ENCODE results near the gene KCNAB1.

- no peak for TF ChIP-seq SIRT6 (IDR thresholded peaks at IDR 0.05; ENCODE audit: low read length)
- no peak for TF ChIP-seq USF2 (IDR thresholded peaks at IDR 0.05; ENCODE audit: low read length)
- no peak for TF ChIP-seq CTCF (IDR thresholded peaks at IDR 0.05; ENCODE audit: control extremely low read depth in 1 of 3, insufficient read depth in 1 of 3, low read depth in 1 of 3, low read length in 3 of 3)
- TF ChIP-seq EZH2 (IDR thresholded peaks at IDR 0.05; ENCODE audit: low read depth, low read length, severe bottlenecking) = no peak
- TF ChIP-seq CEBPB (IDR thresholded peaks at IDR 0.05; ENCODE audit: low read depth, low read length) = no peak
- TF ChIP-seq JUN (IDR thresholded peaks at IDR 0.05; ENCODE audit: low read depth, low read length) = no peak
- TF ChIP-seq CHD1 (IDR thresholded peaks at IDR 0.05; ENCODE audit: low read depth, low read length) = no peak
- no peak for TF ChIP-seq POLR2AphosphoS5 (IDR thresholded peaks at IDR 0.05; ENCODE audit: low read depth, low read length)
- TF ChIP-seq MAFK (IDR thresholded peaks at IDR 0.05; ENCODE audit: low read depth, low read length) = no peak
- no peak for TF ChIP-seq RFX5 (IDR thresholded peaks at IDR 0.05; ENCODE audit: borderline replicate concordance, low read depth, low read length)
- no peak for TF ChIP-seq PHF8 (conservative IDR thresholded peaks at IDR 0.05; ENCODE audit: low read depth, low read length)
- no peak for TF ChIP-seq POLR2A (IDR thresholded peaks at IDR 0.05; ENCODE audit: control extremely low read depth in 1 of 2, low read depth in 2 of 2, low read length in 2 of 2)
Observed at GRCh38 chr3:156366559-156366958, 246.2 kb downstream of the KCNAB1 start.

Measured in H1 (cell line).